Hematopoietic multipotent progenitor cell treated with erythropoietin and hydrocortisone succinate and interleukin-3 and kit ligand, for 15 days (in vitro differentiated cells): ENCODE results near the gene GPR68.
A peak's percentile ranks its signal among the peaks of the same experiment; 100 is the strongest.
"Not testable (repeated sequence)": the region's sequence is repeated elsewhere in the genome, so short reads cannot be mapped to it uniquely, and the experiment has no call there.

Experiments used
- DNase-seq: peaks from one replicate; pipeline ENCODE4 v3.0.0-alpha.2; 2015; ENCODE audit warnings: low spot score

The GPR68 gene

GRCh38 chr14:91228112-91229004, 16.1 kb downstream of the GPR68 start:
- DNase-seq = no peak

GRCh38 chr14:91227183-91227628, 17.3 kb downstream of the GPR68 start:
- no peak for DNase-seq

DNA sequence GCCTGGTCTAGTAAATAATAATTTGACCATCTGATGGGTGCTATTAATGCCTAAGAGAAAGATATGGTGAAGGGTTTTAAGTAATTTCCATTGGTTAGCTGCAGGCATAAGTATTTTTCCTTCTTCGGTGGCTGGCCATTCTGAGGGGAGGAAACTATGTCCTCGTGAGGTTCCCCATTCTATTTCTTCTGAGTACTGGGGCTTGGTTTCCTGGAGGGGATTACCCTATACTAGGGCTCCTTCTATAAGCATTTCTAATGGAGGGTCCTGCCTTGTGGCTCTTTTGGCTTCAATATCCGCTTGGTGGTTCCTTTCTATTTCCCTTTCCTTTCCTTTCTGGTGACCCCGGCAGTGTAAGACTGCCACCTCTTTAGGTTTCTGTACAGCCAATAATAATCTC, 18.1 kb downstream of the GPR68 start:
- DNase-seq = not testable (repeated sequence)

DNA sequence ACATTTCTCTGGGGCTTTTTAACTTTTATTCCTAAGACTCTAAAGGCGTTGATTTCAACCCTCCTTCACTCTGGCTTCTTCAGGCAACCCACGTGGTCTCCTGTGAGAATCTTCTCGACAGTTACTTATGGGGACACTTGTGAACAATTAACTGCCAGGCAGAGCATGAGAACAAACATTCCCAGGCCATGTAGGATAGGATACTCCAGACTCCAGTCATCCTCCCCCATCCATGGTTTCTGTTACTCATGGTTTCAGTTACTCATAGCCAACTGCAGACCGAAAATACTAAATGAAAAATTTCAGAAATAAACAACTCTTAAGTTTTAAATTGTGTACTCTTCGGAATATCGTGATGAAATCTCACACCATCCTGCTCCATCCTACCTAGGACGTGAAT, 19.5 kb downstream of the GPR68 start:
- no peak for DNase-seq

DNA sequence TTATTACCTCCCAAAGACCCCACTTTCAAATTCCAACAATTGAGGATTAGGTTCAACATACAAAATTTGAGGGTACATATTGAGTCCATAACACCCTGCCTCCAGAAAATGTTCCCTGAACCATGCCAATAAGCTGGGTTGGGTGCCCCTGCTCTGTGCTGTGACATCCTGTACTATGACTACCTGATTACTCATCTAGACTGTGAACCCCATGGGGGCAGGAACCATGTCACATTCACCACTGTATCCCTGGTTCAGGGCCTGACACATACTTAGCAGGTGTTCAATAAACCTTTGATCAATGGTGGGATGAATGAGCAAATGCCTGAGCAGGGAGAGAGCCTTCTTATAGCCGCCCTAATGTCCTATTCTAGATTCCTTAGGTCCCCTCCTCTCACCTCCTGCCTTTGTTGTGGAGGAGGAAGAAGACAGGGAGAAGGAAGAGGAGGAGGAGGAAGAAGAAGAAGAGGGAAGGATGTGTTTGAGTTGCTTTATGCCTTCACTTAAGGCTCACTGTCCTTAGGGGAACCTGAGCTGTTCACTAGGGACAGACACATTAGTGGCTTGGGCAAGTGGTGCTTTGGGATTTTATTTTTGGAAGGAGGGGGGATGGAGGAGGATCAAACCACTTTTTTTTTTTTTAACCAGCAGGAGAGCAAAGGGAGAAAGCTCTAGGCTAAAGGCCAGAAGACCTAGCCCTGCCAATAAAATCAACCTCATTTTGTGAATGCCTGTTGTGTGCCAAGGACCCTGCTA, 21.3 kb downstream of the GPR68 start:
- no peak for DNase-seq

DNA sequence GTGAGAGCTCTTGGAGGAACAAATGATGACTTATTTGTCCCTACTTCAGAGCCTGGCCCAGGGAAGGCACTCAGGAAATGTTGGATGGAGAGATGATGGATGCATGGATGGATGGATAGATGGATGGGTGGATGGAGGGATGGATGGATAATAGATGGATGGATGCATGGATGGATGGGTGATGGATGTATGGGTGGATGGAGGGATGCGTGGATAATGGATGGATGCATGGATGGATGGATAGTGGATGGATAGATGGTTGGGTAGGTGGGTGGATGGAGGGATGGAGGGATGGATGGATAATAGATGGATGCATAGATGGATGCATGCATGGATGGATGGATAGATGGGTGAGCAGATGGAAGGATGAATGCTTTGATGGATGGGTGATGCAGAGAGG, 23.2 kb downstream of the GPR68 start:
- no peak for DNase-seq

GRCh38 chr14:91220581-91221000, 23.9 kb downstream of the GPR68 start:
- no peak for DNase-seq

- no peak for DNase-seq
These were observed 24.8 kb downstream of the GPR68 start for GRCh38 chr14:91219517-91220389.

DNA sequence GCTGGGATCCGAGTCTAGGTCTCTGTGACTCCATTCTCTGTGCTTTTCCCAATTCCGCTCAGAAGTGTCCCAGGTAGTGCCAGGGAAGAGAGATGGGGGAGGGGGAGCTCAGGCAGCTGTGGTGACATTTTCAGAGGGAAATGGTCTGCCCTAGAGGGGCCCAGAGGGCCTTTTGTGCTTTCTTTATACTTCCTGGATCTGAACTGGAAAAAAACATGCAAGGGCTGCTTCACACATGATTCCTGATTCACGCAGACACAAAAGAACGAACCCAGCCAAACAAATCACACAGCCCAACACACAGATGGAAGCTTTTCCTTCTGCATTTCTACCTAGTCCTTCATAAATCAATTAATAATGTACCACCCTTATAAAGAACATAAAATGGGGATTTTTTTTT, 26.5 kb downstream of the GPR68 start:
- no peak for DNase-seq

DNA sequence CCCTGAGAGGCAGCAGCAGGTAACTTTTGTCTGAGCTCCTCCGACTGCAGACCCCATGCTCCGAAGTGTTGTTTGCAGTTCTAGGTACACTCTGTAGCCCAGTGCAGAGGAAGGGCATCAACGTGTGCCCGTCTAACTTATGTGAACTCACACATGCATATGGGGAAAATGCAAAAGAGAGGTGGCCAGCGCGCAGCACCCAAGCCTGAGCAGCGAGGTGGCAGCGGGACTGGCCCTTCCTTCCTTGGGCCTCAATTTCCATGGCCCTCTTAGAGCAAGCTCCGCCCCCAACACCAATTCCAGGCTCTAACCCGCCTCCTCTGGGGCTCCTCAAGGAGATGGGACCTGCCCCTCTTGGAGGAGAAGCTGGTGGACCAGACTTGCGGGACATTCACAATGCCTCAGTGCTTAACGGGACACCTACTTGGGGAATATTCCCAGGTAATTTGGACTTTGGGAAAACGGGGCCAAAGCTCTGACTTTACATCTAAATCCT, 27.7 kb downstream of the GPR68 start:
- no peak for DNase-seq

DNA sequence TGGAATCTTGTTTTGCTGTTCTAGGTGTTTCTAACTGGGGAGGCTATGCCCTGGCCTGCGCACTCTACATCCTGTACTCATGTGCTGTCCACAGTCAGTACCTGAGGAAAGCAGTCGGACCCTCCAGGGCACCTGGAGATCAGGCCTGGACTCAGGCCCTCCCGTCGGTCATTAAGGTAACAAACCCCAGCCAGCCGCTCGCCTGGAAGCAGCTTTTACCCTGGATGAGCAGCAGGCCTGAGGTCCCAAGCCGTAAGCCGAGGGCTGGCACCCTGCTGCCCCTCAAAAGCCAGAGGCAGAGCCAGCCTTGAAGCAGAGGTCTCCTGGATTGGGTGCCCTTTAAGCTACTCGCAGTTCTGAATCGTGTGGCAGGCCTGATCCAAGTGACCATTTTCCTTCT, 29.1 kb downstream of the GPR68 start:
- DNase-seq = no peak

GRCh38 chr14:91214306-91214705, 30.2 kb downstream of the GPR68 start:
- no peak for DNase-seq

DNA sequence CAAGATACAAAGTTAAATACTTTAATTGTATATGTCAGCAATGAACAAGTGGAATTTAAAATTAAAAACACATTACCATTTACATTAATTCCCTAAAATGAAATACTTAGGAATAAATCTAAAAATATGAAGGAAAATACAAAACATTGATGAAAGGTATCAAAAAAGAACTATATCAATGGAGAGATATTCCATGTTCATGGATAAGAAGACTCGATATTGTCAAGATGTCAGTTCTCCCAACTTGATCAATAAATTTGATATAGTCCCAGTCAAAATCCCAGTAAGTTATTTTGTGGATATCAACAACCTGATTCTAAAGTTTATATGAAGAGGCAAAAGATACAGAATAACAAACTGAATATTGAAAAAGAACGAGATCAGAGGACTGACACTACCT, 33.5 kb downstream of the GPR68 start:
- DNase-seq = no peak

DNA sequence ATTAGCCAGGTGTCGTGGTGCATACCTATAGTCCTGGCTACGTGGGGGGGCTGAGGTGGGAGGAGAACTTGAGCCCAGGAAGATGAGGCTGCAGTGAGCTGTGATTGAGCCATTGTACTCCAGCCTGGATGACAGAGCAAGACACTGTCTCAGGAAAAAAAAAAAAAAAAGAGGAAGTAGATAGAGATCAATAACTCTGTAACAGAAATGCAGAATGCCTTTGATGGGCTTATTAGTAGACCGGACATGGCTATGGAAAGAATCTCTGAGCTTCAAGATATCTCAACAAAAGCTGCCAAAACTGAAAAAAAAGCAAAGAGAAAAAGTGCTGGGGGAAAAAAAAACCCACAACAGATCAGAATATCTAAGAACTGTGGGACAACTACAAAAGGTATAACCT, 37.5 kb downstream of the GPR68 start:
- no peak for DNase-seq

DNA sequence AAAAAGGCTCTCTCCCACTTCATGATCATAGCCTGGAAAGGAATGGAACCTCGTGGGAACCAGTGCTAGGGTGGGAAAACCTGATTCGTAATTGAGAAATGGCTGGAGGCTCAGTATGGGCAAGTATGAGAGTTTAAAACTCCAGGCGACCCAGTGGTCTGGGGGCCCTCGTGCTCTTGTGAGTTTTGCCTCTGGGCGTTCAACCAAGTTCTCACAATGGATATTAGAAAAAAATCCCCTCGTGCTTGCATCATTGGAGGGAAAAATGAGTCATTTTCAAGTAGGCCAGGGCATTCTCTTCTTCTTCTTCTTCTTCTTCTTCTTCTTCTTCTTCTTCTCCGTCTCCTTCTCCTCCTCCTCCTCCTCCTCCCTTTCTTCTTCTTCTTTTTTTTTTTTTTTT, 39.0 kb downstream of the GPR68 start:
- DNase-seq = no peak

- no peak for DNase-seq
These were observed 39.8 kb downstream of the GPR68 start for GRCh38 chr14:91204657-91205056.

- DNase-seq = peak; percentile 33
These were observed 42.1 kb downstream of the GPR68 start for GRCh38 chr14:91202234-91202974.

DNA sequence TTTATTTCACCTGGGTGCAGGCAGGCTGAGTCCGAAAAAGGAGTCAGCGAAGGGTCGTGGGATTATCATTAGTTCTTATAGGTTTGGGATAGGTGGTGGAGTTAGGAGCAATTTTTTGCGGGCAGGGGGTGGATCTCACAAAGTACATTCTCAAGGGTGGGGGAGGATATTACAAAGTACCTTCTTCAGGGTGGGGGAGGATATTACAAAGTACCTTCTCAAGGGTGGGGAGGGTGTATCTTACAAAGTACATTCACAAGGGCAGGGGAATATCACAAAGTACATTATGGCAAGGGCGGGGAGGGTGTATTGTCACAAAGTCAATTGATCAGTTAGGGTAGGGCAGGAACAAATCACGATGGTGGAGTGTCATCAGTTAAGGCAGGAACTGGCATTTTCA, 43.7 kb downstream of the GPR68 start:
- DNase-seq = not testable (repeated sequence)

GRCh38 chr14:91197631-91198030, 46.9 kb downstream of the GPR68 start:
- no peak for DNase-seq

DNA sequence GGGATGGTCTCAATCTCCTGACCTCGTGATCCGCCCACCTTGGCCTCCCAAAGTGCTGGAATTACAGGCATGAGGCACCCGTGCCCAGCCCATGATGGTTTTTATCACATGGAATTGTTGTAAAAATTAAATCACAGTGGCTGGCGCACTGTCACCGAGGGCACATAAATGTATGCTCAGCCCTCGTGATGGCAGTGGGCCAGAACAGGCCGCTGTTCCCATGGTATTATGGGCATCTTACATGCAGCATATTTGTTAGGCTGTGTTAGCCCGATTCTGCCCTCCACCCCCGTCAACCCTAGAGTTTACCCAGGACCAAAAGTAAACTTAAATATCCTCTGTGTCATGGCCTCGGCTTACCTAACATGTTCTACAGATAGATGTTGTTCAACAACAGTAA, 48.6 kb downstream of the GPR68 start:
- DNase-seq = no peak

GRCh38 chr14:91193069-91193468, 51.4 kb downstream of the GPR68 start:
- DNase-seq = no peak
